ENCODE data around the gene TMEM98.

TMEM98 gene

DNA sequence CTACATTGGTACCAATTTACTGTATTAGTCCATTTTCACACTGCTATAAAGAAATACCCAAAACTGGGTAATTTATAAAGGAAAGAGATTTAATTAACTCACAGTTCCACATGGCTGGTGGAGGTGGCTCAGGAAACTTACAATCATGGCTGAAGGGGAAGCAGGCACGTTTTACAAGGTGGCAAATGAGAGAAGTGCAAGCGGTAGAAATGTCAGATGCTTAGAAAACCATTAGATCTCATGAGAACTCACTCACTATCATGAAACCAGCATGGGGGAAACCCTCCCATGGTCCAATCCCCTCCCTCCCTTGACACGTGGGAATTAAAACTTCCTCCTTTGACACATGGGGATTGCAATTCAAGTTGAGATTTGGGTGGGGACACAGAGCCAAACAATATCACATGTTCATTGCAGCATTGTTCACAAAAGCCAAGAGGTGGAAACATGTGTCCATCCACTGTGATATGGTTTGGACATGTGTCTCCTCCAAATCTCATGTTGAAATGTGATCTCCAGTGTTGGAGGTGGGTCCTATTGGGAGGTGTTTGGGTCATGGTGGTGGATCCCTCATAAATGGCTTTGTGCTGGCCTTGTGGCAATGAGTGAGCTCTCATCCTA is 60.6 kb downstream of the TMEM98 start:
- TF ChIP-seq, protein P1, sequence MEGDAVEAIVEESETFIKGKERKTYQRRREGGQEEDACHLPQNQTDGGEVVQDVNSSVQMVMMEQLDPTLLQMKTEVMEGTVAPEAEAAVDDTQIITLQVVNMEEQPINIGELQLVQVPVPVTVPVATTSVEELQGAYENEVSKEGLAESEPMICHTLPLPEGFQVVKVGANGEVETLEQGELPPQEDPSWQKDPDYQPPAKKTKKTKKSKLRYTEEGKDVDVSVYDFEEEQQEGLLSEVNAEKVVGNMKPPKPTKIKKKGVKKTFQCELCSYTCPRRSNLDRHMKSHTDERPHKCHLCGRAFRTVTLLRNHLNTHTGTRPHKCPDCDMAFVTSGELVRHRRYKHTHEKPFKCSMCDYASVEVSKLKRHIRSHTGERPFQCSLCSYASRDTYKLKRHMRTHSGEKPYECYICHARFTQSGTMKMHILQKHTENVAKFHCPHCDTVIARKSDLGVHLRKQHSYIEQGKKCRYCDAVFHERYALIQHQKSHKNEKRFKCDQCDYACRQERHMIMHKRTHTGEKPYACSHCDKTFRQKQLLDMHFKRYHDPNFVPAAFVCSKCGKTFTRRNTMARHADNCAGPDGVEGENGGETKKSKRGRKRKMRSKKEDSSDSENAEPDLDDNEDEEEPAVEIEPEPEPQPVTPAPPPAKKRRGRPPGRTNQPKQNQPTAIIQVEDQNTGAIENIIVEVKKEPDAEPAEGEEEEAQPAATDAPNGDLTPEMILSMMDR (IDR thresholded peaks at IDR 0.05): no peak
- H3K4me3 ChIP-seq: no peak overlapping the region

DNA sequence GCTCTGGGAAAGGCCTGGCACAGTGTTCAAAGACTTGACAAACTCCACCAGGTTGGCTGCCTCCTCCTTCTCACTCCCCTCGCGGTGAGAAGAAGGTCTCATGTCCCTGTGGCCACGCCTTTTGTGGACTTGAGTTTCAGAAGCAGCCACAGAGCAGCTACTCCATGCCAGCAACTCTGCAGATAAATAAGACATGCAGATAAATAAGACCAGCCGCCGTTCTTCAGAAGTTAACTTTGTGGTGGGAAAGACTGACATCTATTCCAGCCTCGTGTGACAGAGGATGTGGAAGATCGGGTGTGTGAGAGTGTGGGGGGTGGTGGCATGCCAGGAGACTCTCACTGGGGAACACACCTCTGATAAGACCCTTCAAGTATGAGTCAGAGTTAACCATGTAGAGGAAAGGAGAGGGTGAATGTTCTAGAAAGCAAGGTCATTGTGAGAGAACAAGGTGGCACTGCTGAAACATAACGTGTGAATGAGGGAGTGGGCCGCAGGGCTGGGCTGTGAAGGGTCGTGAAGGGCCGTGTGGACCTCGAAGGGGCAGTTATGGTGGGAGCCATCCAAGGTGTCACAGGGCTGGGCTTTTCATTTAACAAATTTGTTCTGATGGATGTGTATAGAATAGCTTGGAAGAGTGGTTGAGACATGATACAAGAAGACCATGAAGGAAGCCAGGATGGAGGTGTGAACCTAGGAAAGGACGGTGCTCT is 64.5 kb downstream of the TMEM98 start:
- Histone ChIP-seq H3K4me3 (no peak overlapping the region), H3K27ac (no peak overlapping the region)
- TF ChIP-seq, protein P1 (IDR thresholded peaks at IDR 0.05): no peak
- DNase-seq (ENCODE audit: low spot score): no peak

More for the DNA sequence above, 60.6 kb downstream of the TMEM98 start:
- H3K27ac ChIP-seq: no peak overlapping the region
- DNase-seq (ENCODE audit: low spot score): no peak

DNA sequence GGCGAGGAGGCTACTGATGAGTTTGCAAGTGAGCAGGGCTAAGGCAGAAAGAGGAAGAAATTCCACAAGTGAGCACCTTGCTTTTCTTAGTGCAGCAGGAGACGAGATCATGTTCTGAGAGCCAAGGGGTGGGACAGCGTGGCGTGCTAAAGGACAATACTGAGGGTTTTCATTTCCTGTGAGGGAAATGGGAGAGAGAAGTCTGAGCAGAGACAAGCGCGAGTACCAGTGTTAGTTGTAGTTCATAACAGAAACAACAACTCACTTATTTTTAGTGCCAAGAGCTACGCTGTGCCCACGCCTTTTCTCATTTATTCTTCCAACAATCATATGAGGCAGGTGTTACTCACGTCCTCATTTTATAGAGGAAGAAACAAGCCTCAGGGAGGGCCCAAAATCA is 66.0 kb downstream of the TMEM98 start:
- Histone ChIP-seq H3K27ac (no peak overlapping the region), H3K4me3 (no peak overlapping the region)
- DNase-seq (ENCODE audit: low spot score): no peak
- TF ChIP-seq, protein P1 (IDR thresholded peaks at IDR 0.05): no peak

Measured in coronary artery (tissue), 2 donors.